CD4-positive, alpha-beta T cell treated with Interferon alpha-2 for 1 hour (primary cell): ENCODE data around the gene PLEKHD1.

Source experiments
- DNase-seq, 2 donors: peaks; one replicate each; pipeline ENCODE4 v3.0.0-alpha.2; 2020 to 2022

PLEKHD1 gene

GRCh38 chr14:69553252-69553651, 68.7 kb downstream of the PLEKHD1 start:
- no peak for DNase-seq

GRCh38 chr14:69554500-69554899, 70.0 kb downstream of the PLEKHD1 start:
- no peak for DNase-seq

- DNase-seq: no peak
Observed at GRCh38 chr14:69558774-69559173, 74.2 kb downstream of the PLEKHD1 start.

- DNase-seq: no peak
Observed at GRCh38 chr14:69559581-69560011, 75.1 kb downstream of the PLEKHD1 start.

- no peak for DNase-seq
Observed at GRCh38 chr14:69560826-69561225, 76.3 kb downstream of the PLEKHD1 start.

- DNase-seq: no peak
Observed at GRCh38 chr14:69561893-69562292, 77.4 kb downstream of the PLEKHD1 start.

GRCh38 chr14:69567563-69567962, 83.0 kb downstream of the PLEKHD1 start:
- no peak for DNase-seq

GRCh38 chr14:69569859-69570258, 85.3 kb downstream of the PLEKHD1 start:
- DNase-seq: no peak

- DNase-seq: no peak
Observed at GRCh38 chr14:69570836-69571330, 86.4 kb downstream of the PLEKHD1 start.

GRCh38 chr14:69571449-69572029, 87.0 kb downstream of the PLEKHD1 start:
- no peak for DNase-seq

GRCh38 chr14:69572030-69572840, 87.7 kb downstream of the PLEKHD1 start:
- no peak for DNase-seq

GRCh38 chr14:69572841-69573135, 88.3 kb downstream of the PLEKHD1 start:
- no peak for DNase-seq

- DNase-seq: no peak
Observed at GRCh38 chr14:69573205-69573830, 88.8 kb downstream of the PLEKHD1 start.

- no peak for DNase-seq
Observed at GRCh38 chr14:69573831-69574262, 89.3 kb downstream of the PLEKHD1 start.

GRCh38 chr14:69574263-69574953, 89.9 kb downstream of the PLEKHD1 start, which contains the start of gene CCDC177:
CCDC177 (minus strand) TSS chr14:69574871; CDS start chr14:69573622, 1,249 bp downstream.
- peak; percentile 63 to 72 for DNase-seq

GRCh38 chr14:69574954-69575295, 90.4 kb downstream of the PLEKHD1 start:
- DNase-seq: no peak

GRCh38 chr14:69579476-69579875, 94.9 kb downstream of the PLEKHD1 start:
- DNase-seq: no peak

- peak in 1 of 2 donors; percentile 16 for DNase-seq
Observed at GRCh38 chr14:69580009-69580577, 95.6 kb downstream of the PLEKHD1 start.
